ENCODE measurements around the gene DDX39B. TPM values are rescaled to one million over a fixed set of nuclear protein-coding genes. Genes with fewer than 3 reads are reported as not detected.
A peak's percentile ranks its signal among the peaks of the same experiment; 100 is the strongest.

DDX39B gene
- total RNA-seq, 4 donors from 2014 or later = 119 to 429 (median 282) TPM

DNA sequence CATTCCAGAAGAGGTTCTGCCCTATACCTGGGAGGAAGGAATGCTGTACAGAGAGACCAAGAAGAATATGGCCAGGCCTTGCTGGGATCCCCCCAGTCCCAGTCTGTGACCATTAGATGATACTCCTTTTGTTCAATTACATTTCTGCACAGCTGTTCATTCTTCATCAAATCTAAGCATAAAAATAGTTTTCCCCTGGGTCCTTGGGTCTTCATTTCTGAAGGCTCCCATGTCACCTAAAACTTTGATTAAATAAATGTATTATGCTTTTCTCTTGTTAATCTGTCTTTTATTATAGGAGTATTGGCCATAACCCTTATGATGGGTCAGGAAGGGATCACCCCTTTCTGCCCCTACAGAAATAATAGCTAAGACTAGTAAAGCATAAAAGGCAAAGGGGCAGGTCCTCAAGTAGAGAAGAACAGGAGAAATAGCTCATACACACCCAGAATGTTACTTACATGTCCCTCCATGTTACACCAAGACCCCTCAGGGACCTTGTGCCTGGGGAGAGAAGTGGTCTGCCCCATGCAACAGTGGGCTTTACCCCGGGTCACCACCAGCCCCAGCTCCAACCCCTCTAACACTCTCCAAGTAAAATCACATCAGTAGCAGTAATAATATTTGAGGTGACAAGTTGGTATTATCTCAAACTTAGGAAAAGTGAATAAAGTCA is 28.2 kb upstream of the DDX39B start:
- H3K4me1 ChIP-seq = no peaks in the 10 kb centered on the region
- DNase-seq = no peak
- no peaks in the 10 kb centered on the region for H3K36me3 ChIP-seq
- intact Hi-C loops (cut with DNase I; ENCODE audit: low total_unique reads) = no loop called here
- H3K27ac ChIP-seq = no peak overlapping the region
- no peak overlapping the region for H3K4me3 ChIP-seq
- TF ChIP-seq, protein P1, sequence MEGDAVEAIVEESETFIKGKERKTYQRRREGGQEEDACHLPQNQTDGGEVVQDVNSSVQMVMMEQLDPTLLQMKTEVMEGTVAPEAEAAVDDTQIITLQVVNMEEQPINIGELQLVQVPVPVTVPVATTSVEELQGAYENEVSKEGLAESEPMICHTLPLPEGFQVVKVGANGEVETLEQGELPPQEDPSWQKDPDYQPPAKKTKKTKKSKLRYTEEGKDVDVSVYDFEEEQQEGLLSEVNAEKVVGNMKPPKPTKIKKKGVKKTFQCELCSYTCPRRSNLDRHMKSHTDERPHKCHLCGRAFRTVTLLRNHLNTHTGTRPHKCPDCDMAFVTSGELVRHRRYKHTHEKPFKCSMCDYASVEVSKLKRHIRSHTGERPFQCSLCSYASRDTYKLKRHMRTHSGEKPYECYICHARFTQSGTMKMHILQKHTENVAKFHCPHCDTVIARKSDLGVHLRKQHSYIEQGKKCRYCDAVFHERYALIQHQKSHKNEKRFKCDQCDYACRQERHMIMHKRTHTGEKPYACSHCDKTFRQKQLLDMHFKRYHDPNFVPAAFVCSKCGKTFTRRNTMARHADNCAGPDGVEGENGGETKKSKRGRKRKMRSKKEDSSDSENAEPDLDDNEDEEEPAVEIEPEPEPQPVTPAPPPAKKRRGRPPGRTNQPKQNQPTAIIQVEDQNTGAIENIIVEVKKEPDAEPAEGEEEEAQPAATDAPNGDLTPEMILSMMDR (IDR thresholded peaks at IDR 0.05) = no peak
- TF ChIP-seq POLR2A (IDR thresholded peaks at IDR 0.05) = no peak
- H3K9me3 ChIP-seq = no peaks in the 10 kb centered on the region
- no peaks in the 10 kb centered on the region for H3K27me3 ChIP-seq

DNA sequence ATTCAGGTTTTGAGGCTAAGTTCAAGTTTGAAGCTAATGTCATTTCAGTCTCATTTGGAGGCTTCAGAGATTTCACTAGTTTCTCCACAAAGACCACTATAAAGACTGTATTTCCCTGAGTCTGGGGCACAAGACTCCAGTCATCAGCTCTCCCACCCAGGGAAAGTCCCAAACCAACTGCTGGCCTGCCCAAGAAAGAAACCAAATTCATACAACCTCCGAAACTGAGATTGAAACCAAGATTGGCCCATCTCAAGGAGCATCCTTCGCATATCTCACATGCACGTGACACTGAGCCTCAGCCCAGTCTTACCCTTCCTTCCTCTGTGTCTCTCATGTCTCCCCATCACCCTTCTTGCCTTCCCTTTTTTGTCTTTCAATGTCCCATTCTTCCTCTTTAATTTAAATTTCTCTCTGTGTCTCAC is 26.7 kb upstream of the DDX39B start:
- TF ChIP-seq, protein P1 (IDR thresholded peaks at IDR 0.05) = no peak
- TF ChIP-seq POLR2A (IDR thresholded peaks at IDR 0.05) = no peak
- intact Hi-C loops (cut with DNase I; ENCODE audit: low total_unique reads) = no loop called here
- Histone ChIP-seq H3K4me3 (no peak overlapping the region), H3K36me3 (no peaks in the 10 kb centered on the region), H3K4me1 (no peaks in the 10 kb centered on the region), H3K9me3 (no peaks in the 10 kb centered on the region), H3K27ac (no peak overlapping the region), H3K27me3 (no peaks in the 10 kb centered on the region)
- DNase-seq = no peak

DNA sequence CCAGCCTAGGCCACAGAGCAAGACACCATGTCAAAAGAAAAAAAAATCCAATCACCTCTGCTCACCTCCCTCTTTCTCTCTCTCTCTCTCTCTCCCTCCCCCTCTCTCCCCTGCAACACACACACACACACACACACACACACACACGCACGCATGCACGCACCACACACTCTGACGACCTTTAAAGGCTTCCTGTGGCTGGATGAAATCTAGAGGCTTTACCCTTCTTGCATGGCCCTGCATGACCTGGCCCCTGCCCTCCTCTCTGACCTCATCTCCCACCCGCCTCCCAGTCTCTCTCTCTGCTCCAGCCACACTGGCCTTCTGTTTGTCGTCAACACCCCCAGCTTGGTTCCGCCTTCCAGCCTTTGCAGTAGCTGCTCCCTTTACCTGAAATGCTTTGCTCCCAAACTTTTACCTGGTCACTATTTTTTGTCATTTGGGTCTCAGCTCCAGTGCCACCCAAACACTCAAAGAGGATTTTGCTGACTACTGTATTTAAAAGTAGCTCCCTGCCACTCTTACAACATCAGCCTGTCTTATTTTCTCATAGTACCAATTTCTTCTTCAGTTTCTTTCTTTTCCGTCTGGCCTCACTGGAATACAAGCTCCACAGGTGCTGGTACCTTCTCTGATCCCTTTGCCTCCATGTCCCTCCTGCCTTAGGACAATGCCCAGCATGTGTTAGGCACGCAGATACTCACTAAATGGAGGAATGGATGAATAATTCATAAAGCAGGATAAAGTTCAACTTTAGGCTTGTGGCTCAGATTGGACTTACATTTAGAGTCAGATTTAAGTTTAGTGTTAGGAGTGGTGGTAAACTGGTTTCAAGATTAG is 25.9 kb upstream of the DDX39B start:
- no peak overlapping the region for H3K4me3 ChIP-seq
- H3K36me3 ChIP-seq = no peaks in the 10 kb centered on the region
- H3K27ac ChIP-seq = no peak overlapping the region
- intact Hi-C loops (cut with DNase I; ENCODE audit: low total_unique reads) = no loop called here
- H3K4me1 ChIP-seq = no peaks in the 10 kb centered on the region
- TF ChIP-seq, protein P1 (IDR thresholded peaks at IDR 0.05) = no peak
- TF ChIP-seq POLR2A (IDR thresholded peaks at IDR 0.05) = no peak
- H3K9me3 ChIP-seq = no peaks in the 10 kb centered on the region
- H3K27me3 ChIP-seq = no peaks in the 10 kb centered on the region
- DNase-seq = no peak

DNA sequence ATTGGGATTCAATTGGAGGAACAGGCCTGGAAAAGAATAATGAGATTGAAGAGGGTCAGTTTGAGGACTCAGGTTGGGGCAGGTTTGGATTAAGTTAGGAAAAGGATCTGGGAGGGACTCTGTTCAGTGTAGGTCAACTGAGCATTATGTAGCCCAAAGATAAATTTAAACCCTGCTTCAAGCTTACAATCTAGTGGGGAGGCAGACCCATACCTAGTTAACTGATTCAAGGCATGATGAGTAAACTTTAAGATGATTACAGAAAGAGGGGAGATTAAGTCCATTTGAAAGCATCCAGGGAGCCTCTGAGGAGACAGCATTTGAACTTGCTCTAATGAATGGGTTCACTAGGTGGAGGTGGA is 18.9 kb upstream of the DDX39B start:
- peak overlapping the region; percentile 17 to 51 for H3K27ac ChIP-seq
- no peaks in the 10 kb centered on the region for H3K4me1 ChIP-seq
- DNase-seq = no peak
- TF ChIP-seq, protein P1 (IDR thresholded peaks at IDR 0.05) = no peak
- TF ChIP-seq POLR2A (IDR thresholded peaks at IDR 0.05) = no peak
- H3K27me3 ChIP-seq = no peaks in the 10 kb centered on the region
- intact Hi-C loops (cut with DNase I; ENCODE audit: low total_unique reads) = no loop called here
- H3K4me3 ChIP-seq = no peak overlapping the region
- no peaks in the 10 kb centered on the region for H3K36me3 ChIP-seq
- H3K9me3 ChIP-seq = no peaks in the 10 kb centered on the region
